ENCODE data around the gene CDC5L. TPM values are rescaled to one million over a fixed set of nuclear protein-coding genes. Genes with fewer than 3 reads are reported as not detected.
A peak's percentile ranks its signal among the peaks of the same experiment; 100 is the strongest.

Gene CDC5L
- total and polyA plus RNA-seq, 2 of the 13 experiments (the other 11 are each of a cell fraction or from before 2014, with no cell fraction given): 11.0 to 34.2 TPM

DNA sequence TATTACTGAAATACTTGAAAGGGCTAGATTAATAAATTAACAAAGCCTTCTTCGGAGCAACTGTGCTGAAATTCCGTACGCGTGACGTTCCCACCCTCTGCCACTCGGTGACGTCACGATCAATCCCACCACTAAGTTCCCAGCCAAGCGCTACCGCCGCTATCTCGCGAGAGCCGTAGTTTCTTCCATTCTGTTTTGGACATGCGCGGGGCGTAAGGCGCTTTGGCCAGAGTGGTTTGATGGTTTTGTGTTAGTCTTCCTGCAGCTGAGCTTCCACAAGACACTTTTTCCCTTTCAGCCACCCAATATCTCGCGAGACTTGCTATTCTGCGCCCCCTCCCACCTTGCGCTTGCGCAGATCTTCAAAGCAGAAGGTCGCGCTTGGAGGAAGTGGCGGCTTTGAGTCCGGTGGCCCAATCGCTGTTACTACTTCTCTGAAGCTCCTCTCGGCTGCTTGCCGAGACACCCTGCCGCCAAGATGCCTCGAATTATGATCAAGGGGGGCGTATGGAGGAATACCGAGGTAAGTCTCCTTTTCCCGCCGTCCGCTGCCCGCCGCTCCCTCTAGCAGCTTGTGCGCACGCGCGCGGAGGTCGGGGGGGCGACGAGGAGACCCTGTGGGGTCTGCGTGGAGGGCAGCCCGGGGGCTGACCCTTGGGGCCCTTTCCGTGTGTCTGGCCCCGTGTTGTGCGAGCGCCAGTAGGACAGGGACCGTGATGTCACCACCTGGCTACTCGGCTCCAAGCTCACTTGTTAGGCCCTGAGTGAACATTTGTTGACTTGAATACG lies at the start of gene CDC5L (continued):
- TF ChIP-seq HOXA3 (CRISPR knock-in tag; IDR thresholded peaks at IDR 0.05) (peak; percentile 100), MLLT10 (CRISPR knock-in tag; IDR thresholded peaks at IDR 0.05) (no peak), TEAD3 (CRISPR knock-in tag; optimal IDR thresholded peaks at IDR 0.05; ENCODE audit: borderline replicate concordance) (peak; percentile 61), ZNF264 (CRISPR knock-in tag; IDR thresholded peaks at IDR 0.05) (peak; percentile 55; the same call in 1 of the 2 replicates), ZNF143 (CRISPR knock-in tag; IDR thresholded peaks at IDR 0.05) (peak; percentile 63; the same call in 1 of the 2 replicates), ZNF350 (CRISPR knock-in tag; IDR thresholded peaks at IDR 0.05; ENCODE audit: borderline replicate concordance, low read depth) (peak; percentile 87), AGO1 (IDR thresholded peaks at IDR 0.05; ENCODE audit: low read depth, low read length, poor library complexity, severe bottlenecking) (peak; percentile 44), ZNF234 (CRISPR knock-in tag; conservative IDR thresholded peaks at IDR 0.05) (0 out of 2 replicates have a peak, but pooled peaks have one; percentile 54), ZFP36L1 (CRISPR knock-in tag; IDR thresholded peaks at IDR 0.05) (peak; percentile 85), PAX8 (CRISPR knock-in tag; IDR thresholded peaks at IDR 0.05; ENCODE audit: borderline replicate concordance) (0 out of 2 replicates have a peak, but pooled peaks have one; percentile 23), FOXJ3 (CRISPR knock-in tag; IDR thresholded peaks at IDR 0.05; ENCODE audit: borderline replicate concordance) (no peak; the same call in 1 of the 2 replicates), ZNF282 (IDR thresholded peaks at IDR 0.05; ENCODE audit: partially characterized antibody) (no peak)
- TF ChIP-seq, protein P1, sequence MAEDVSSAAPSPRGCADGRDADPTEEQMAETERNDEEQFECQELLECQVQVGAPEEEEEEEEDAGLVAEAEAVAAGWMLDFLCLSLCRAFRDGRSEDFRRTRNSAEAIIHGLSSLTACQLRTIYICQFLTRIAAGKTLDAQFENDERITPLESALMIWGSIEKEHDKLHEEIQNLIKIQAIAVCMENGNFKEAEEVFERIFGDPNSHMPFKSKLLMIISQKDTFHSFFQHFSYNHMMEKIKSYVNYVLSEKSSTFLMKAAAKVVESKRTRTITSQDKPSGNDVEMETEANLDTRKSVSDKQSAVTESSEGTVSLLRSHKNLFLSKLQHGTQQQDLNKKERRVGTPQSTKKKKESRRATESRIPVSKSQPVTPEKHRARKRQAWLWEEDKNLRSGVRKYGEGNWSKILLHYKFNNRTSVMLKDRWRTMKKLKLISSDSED (CRISPR knock-in tag; IDR thresholded peaks at IDR 0.05): no peak
- TF ChIP-seq, protein P2, sequence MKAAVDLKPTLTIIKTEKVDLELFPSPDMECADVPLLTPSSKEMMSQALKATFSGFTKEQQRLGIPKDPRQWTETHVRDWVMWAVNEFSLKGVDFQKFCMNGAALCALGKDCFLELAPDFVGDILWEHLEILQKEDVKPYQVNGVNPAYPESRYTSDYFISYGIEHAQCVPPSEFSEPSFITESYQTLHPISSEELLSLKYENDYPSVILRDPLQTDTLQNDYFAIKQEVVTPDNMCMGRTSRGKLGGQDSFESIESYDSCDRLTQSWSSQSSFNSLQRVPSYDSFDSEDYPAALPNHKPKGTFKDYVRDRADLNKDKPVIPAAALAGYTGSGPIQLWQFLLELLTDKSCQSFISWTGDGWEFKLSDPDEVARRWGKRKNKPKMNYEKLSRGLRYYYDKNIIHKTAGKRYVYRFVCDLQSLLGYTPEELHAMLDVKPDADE (CRISPR knock-in tag; IDR thresholded peaks at IDR 0.05): no peak
- TF ChIP-seq, protein P3, sequence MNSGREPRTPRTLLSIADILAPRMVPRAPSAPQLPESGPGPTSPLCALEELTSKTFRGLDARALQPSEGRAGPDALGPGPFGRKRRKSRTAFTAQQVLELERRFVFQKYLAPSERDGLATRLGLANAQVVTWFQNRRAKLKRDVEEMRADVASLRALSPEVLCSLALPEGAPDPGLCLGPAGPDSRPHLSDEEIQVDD (CRISPR knock-in tag; IDR thresholded peaks at IDR 0.05; ENCODE audit: borderline replicate concordance): peak; percentile 88; the same call in 1 of the 2 replicates
- TF ChIP-seq, protein P4, sequence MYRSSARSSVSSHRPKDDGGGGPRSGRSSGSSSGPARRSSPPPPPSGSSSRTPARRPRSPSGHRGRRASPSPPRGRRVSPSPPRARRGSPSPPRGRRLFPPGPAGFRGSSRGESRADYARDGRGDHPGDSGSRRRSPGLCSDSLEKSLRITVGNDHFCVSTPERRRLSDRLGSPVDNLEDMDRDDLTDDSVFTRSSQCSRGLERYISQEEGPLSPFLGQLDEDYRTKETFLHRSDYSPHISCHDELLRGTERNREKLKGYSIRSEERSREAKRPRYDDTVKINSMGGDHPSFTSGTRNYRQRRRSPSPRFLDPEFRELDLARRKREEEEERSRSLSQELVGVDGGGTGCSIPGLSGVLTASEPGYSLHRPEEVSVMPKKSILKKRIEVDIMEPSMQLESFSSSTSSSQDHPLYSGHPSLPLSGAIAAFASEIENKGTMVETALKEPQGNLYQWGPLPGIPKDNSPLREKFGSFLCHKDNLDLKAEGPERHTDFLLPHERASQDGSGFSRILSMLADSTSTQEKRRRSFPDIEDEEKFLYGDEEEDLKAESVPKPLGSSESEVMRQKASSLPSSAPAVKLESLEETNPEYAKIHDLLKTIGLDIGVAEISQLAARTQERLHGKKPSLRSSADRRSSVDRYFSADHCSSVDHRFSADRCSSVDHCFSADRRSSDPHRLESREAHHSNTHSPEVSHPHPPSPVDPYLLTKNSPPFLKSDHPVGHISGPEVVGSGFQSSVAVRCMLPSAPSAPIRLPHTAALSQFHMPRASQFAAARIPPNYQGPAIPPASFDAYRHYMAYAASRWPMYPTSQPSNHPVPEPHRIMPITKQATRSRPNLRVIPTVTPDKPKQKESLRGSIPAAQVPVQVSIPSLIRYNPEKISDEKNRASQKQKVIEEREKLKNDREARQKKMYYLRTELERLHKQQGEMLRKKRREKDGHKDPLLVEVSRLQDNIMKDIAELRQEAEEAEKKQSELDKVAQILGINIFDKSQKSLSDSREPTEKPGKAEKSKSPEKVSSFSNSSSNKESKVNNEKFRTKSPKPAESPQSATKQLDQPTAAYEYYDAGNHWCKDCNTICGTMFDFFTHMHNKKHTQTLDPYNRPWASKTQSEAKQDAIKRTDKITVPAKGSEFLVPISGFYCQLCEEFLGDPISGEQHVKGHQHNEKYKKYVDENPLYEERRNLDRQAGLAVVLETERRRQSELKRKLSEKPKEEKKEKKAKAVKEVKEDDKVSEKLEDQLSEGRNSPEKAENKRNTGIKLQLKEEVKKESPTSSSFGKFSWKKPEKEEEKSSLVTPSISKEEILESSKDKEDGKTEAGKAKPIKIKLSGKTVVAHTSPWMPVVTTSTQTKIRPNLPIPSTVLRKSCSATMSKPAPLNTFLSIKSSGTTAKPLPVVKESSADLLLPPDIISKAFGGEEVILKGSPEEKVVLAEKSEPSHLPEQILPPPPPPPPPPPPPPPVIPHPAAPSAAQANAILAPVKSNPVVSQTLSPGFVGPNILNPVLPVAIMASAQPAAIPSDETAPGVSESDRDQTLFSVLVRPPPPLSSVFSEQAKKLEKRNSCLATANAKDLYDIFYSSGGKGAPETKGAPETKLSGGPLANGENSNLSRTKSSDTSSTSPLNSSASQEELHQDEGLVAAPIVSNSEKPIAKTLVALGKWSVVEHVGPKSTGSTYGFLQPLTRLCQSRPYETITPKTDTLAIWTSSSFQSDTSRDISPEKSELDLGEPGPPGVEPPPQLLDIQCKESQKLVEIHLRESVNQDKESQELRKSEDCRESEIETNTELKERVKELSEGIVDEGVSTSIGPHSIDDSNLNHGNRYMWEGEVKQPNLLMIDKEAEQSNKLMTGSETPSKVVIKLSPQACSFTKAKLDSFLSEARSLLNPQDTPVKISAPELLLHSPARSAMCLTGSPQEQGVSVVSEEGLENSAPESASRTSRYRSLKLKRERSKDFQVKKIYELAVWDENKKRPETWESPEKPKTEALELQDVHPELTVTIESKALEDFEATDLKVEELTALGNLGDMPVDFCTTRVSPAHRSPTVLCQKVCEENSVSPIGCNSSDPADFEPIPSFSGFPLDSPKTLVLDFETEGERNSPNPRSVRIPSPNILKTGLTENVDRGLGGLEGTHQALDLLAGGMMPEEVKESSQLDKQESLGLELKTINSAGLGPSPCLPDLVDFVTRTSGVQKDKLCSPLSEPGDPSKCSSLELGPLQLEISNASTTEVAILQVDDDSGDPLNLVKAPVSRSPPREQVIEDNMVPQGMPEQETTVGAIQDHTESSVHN (CRISPR knock-in tag; IDR thresholded peaks at IDR 0.05): no peak; the same call in 1 of the 2 replicates
- TF ChIP-seq, protein P5, sequence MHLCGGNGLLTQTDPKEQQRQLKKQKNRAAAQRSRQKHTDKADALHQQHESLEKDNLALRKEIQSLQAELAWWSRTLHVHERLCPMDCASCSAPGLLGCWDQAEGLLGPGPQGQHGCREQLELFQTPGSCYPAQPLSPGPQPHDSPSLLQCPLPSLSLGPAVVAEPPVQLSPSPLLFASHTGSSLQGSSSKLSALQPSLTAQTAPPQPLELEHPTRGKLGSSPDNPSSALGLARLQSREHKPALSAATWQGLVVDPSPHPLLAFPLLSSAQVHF (CRISPR knock-in tag; IDR thresholded peaks at IDR 0.05): peak; percentile 68
